Karpas-422 (cell line): ENCODE data around the gene CARS1. TPM values are rescaled to one million over a fixed set of nuclear protein-coding genes. Genes with fewer than 3 reads are reported as not detected.

Source experiments
- DNase-seq: peaks from one replicate; pipeline ENCODE4 v3.0.0-alpha.2; 2015
- H2AFZ ChIP-seq: fragments of 200-600 bp; sonication (generic); 2 replicates; pipeline ENCODE4 v1.6.1; 2014; ENCODE audit warnings: antibody characterized with exemption, low read length, mixed read lengths
- H3K27ac ChIP-seq: fragments of 200-600 bp; sonication (generic); 2 replicates; pipeline ENCODE4 v1.5.1; 2014; ENCODE audit warnings: mild to moderate bottlenecking, low read length, moderate library complexity
- H3K27me3 ChIP-seq: fragments of 200-600 bp; sonication (generic); 2 replicates; pipeline ENCODE4 v1.6.1; 2014; ENCODE audit warnings: low read length, mixed read lengths
- H3K36me3 ChIP-seq: fragments of 200-600 bp; sonication (generic); 2 replicates; pipeline ENCODE4 v1.6.1; 2014; ENCODE audit warnings: low read length, mixed read lengths; ENCODE audit not compliant: insufficient read depth
- H3K4me1 ChIP-seq: fragments of 200-600 bp; sonication (generic); 2 replicates; pipeline ENCODE4 v1.6.1; 2014; ENCODE audit warnings: mild to moderate bottlenecking, low read length, mixed read lengths
- H3K4me2 ChIP-seq: fragments of 200-600 bp; sonication (generic); 2 replicates; pipeline ENCODE4 v1.6.1; 2014; ENCODE audit warnings: low read length, low read depth, mild to moderate bottlenecking; ENCODE audit not compliant: poor library complexity, severe bottlenecking
- H3K4me3 ChIP-seq: fragments of 200-600 bp; sonication (generic); 2 replicates; pipeline ENCODE4 v1.5.1; 2014; ENCODE audit warnings: mild to moderate bottlenecking, antibody characterized with exemption, low read length, mixed read lengths
- H3K79me2 ChIP-seq: fragments of 200-600 bp; sonication (generic); 2 replicates; pipeline ENCODE4 v1.6.1; 2014; ENCODE audit warnings: mild to moderate bottlenecking, low read length, mixed read lengths
- H3K9ac ChIP-seq: fragments of 200-600 bp; sonication (generic); 2 replicates; pipeline ENCODE4 v1.6.0; 2014; ENCODE audit warnings: low read length
- H3K9me2 ChIP-seq: fragments of 200-600 bp; sonication (generic), shearing (Covaris generic); replicated peaks from 2 replicates; pipeline ENCODE4 v1.6.0; 2014; ENCODE audit warnings: mild to moderate bottlenecking, low read length, moderate library complexity; ENCODE audit not compliant: insufficient read depth
- H3K9me3 ChIP-seq: fragments of 300-700, 200-600 bp; sonication (generic); 2 replicates; pipeline ENCODE4 v1.6.1; 2014; ENCODE audit warnings: low read length, mixed read lengths
- H4K20me1 ChIP-seq: fragments of 200-600 bp; sonication (generic); 2 replicates; pipeline ENCODE4 v1.6.1; 2014; ENCODE audit warnings: mild to moderate bottlenecking, antibody characterized with exemption, low read length, low read depth; ENCODE audit not compliant: insufficient read depth
- total RNA-seq: library from RNA; depleted of rRNA; stranded (reverse); fragments of >200 nt; shearing (Covaris generic); gene quantifications from 2 replicates; pipeline ENCODE4 v1.2.3, GENCODE V29; 2014; ENCODE audit warnings: low replicate concordance

The CARS1 gene
- total RNA-seq, 1 experiment from 2014 or later, result 55.8 TPM

DNA sequence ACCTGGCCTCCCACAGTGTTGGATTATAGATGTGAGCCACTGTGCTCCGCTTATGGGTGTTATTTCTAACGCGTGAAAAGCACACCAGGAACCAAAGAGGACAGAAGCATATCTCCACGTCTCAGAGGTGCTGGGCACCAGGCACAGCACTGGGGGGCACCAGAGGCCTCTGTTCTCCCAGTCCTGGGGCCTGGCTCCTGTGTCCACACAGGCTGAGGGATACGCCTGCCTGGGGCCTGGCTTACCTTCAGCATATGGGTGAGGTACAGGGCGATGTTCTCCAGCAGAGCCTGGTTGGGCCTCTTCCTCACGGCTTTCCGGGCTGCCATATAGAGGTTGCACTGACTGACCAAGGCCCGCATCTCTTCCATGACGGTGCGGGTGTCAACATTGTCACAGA, 40.4 kb downstream of the CARS1 start:
- no peak overlapping the region for H3K4me3 ChIP-seq
- H3K27me3 ChIP-seq, result no peaks in the 10 kb centered on the region
- H3K9me2 ChIP-seq, result no peaks in the 10 kb centered on the region
- no peak overlapping the region for H2AFZ ChIP-seq
- DNase-seq, result no peak
- peaks cover 2% of the 10 kb centered on the region; the same call in 1 of the 2 replicates for H3K36me3 ChIP-seq
- H3K79me2 ChIP-seq, result 0 out of 2 replicates have a peak, but pooled peaks cover 1% of the 10 kb centered on the region
- no peak overlapping the region for H3K27ac ChIP-seq
- no peaks in the 10 kb centered on the region for H3K9me3 ChIP-seq
- H3K9ac ChIP-seq, result no peak overlapping the region
- H4K20me1 ChIP-seq, result no peaks in the 10 kb centered on the region
- H3K4me1 ChIP-seq, result no peaks in the 10 kb centered on the region
- no peak overlapping the region for H3K4me2 ChIP-seq

GRCh38 chr11:3015796-3016195, 41.4 kb downstream of the CARS1 start:
- Histone ChIP-seq H3K27ac (no peak overlapping the region), H3K4me3 (no peak overlapping the region), H3K9me2 (no peaks in the 10 kb centered on the region), H3K36me3 (peaks cover 2% of the 10 kb centered on the region; the same call in 1 of the 2 replicates), H4K20me1 (no peaks in the 10 kb centered on the region), H3K27me3 (no peaks in the 10 kb centered on the region), H2AFZ (no peak overlapping the region), H3K4me2 (no peak overlapping the region), H3K9ac (no peak overlapping the region), H3K4me1 (no peaks in the 10 kb centered on the region), H3K9me3 (no peaks in the 10 kb centered on the region), H3K79me2 (no peaks in the 10 kb centered on the region)
- no peak for DNase-seq

DNA sequence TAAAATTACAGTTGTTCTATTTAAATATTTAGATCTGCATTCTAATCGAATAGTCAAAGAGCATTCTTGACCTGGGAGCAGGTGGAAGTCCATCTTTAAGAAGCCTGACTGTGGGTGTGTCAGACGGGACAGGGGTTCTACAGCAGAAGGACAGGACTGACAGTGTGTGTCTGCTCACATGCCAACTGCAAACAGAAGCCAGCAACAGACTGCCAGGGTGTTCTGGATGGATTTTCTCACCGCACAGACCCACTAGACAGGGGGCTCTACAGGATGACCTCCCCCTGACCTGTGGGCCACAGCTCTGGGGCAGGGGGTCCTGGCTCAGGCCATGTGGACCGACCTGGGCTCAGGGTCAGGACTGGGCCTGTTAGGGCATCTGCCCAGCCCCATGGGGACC, 42.3 kb downstream of the CARS1 start:
- Histone ChIP-seq H3K27me3 (no peaks in the 10 kb centered on the region), H4K20me1 (no peaks in the 10 kb centered on the region), H2AFZ (no peak overlapping the region), H3K9ac (no peak overlapping the region), H3K4me2 (no peak overlapping the region), H3K4me3 (no peak overlapping the region), H3K9me3 (no peaks in the 10 kb centered on the region), H3K79me2 (no peaks in the 10 kb centered on the region), H3K9me2 (no peaks in the 10 kb centered on the region), H3K27ac (no peak overlapping the region), H3K4me1 (no peaks in the 10 kb centered on the region), H3K36me3 (peaks cover 2% of the 10 kb centered on the region; the same call in 1 of the 2 replicates)
- no peak for DNase-seq

GRCh38 chr11:3014057-3014938, 42.9 kb downstream of the CARS1 start:
- peaks cover 2% of the 10 kb centered on the region; the same call in 1 of the 2 replicates for H3K36me3 ChIP-seq
- no peak overlapping the region for H3K4me3 ChIP-seq
- no peak overlapping the region for H3K27ac ChIP-seq
- no peaks in the 10 kb centered on the region for H4K20me1 ChIP-seq
- H3K27me3 ChIP-seq, result no peaks in the 10 kb centered on the region
- no peaks in the 10 kb centered on the region for H3K9me2 ChIP-seq
- no peaks in the 10 kb centered on the region for H3K9me3 ChIP-seq
- no peaks in the 10 kb centered on the region for H3K79me2 ChIP-seq
- no peak overlapping the region for H3K9ac ChIP-seq
- no peaks in the 10 kb centered on the region for H3K4me1 ChIP-seq
- H3K4me2 ChIP-seq, result no peak overlapping the region
- DNase-seq, result no peak
- no peak overlapping the region for H2AFZ ChIP-seq

- Histone ChIP-seq H3K36me3 (peaks cover 2% of the 10 kb centered on the region; the same call in 1 of the 2 replicates), H3K4me3 (no peak overlapping the region), H3K27ac (no peak overlapping the region), H3K4me1 (no peaks in the 10 kb centered on the region), H3K79me2 (no peaks in the 10 kb centered on the region), H4K20me1 (no peaks in the 10 kb centered on the region), H3K9me3 (no peaks in the 10 kb centered on the region), H3K4me2 (no peak overlapping the region), H2AFZ (no peak overlapping the region), H3K27me3 (no peaks in the 10 kb centered on the region), H3K9ac (no peak overlapping the region), H3K9me2 (no peaks in the 10 kb centered on the region)
- no peak for DNase-seq
Observed at GRCh38 chr11:3011891-3012885, 45.0 kb downstream of the CARS1 start.

DNA sequence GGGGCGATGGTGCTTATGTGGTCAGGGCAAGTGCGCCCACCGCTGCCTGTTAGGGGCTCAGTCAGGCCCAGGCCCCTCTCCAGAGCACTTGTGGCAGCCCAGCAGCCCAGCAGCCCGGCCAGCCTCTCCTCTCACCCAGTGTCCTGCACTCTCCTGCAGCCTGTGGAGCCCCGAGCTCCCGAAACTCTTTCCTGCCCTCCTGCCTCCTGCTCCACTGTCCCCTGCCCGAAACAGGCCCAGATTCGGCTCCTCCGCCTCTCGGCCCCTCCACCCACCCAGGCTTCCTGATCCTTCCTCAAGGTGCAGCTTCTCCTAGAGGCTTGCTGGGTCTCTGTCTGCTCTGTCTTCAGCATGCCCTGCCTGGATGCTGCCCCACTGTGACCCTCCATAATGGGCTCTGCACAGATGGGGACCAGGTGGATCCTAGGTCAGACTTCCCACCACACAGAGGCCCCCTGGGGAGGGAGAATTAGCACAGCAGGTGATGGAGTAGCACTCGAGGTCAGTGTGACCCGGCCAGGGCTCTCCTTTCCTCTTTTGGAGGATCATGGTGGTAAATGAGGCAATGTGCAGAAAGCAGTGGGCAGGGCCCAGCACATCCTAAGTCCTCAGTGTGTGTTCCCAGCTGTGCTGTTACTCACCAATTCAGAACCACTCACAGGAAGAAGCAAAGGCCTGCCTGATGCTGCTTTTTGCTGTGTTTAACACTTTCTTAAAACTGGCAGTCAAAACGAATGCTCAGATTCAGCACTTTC, 46.5 kb downstream of the CARS1 start:
- Histone ChIP-seq H4K20me1 (no peaks in the 10 kb centered on the region), H3K27me3 (no peaks in the 10 kb centered on the region), H3K4me2 (no peak overlapping the region), H3K9ac (no peak overlapping the region), H3K4me3 (no peak overlapping the region), H2AFZ (no peak overlapping the region), H3K9me2 (no peaks in the 10 kb centered on the region), H3K9me3 (no peaks in the 10 kb centered on the region), H3K36me3 (no peaks in the 10 kb centered on the region; the same call in 1 of the 2 replicates), H3K27ac (no peak overlapping the region), H3K79me2 (no peaks in the 10 kb centered on the region), H3K4me1 (no peaks in the 10 kb centered on the region)
- no peak for DNase-seq

- Histone ChIP-seq H3K9me3 (no peaks in the 10 kb centered on the region), H3K4me3 (no peak overlapping the region), H4K20me1 (no peaks in the 10 kb centered on the region), H3K4me2 (no peak overlapping the region), H3K27ac (no peak overlapping the region), H3K36me3 (no peaks in the 10 kb centered on the region; the same call in 1 of the 2 replicates), H3K27me3 (no peaks in the 10 kb centered on the region), H3K9me2 (no peaks in the 10 kb centered on the region), H3K79me2 (no peaks in the 10 kb centered on the region), H3K9ac (no peak overlapping the region), H2AFZ (no peak overlapping the region), H3K4me1 (no peaks in the 10 kb centered on the region)
- no peak for DNase-seq
Observed at GRCh38 chr11:3010004-3010403, 47.2 kb downstream of the CARS1 start.
